Neural cell (in vitro differentiated cells): ENCODE results near the gene LSM3. TPM values are rescaled to one million over a fixed set of nuclear protein-coding genes. Genes with fewer than 3 reads are reported as not detected.

Source experiments
- H2AFZ ChIP-seq: fragments of 200-600, 300-800 bp; sonication (generic), shearing (Covaris generic); 2 replicates; pipeline ENCODE4 v1.6.0; 2014; ENCODE audit warnings: low read depth, mild to moderate bottlenecking, antibody characterized with exemption, low read length, moderate library complexity
- H3F3A ChIP-seq: fragments of 200-600 bp; shearing (Covaris generic); 2 replicates; pipeline ENCODE4 v1.6.1; 2016; ENCODE audit warnings: mild to moderate bottlenecking, moderate library complexity, mixed read lengths, antibody characterized with exemption, low read length; ENCODE audit not compliant: insufficient read depth, poor library complexity, severe bottlenecking
- H3K27ac ChIP-seq: fragments of 200-600, 300-800 bp; sonication (generic), shearing (Covaris generic); 2 replicates; pipeline ENCODE4 v1.5.1; 2014; ENCODE audit warnings: mild to moderate bottlenecking, low read length, moderate library complexity
- H3K27me3 ChIP-seq: fragments of 300-800, 200-600 bp; sonication (generic), shearing (Covaris generic); 2 replicates; pipeline ENCODE4 v1.6.0; 2014; ENCODE audit warnings: mild to moderate bottlenecking, low read depth, low read length, moderate library complexity; ENCODE audit not compliant: insufficient read depth
- H3K36me3 ChIP-seq: fragments of 300-800, 200-600 bp; sonication (generic), shearing (Covaris generic); 2 replicates; pipeline ENCODE4 v1.5.1; 2014; ENCODE audit warnings: mild to moderate bottlenecking, antibody characterized with exemption, low read length, moderate library complexity; ENCODE audit not compliant: insufficient read depth
- H3K4me2 ChIP-seq: fragments of 300-800, 200-600 bp; sonication (generic), shearing (Covaris generic); 2 replicates; pipeline ENCODE4 v1.6.0; 2014; ENCODE audit warnings: mild to moderate bottlenecking, low read length
- H3K4me3 ChIP-seq: fragments of 300-800, 200-600 bp; sonication (generic), shearing (Covaris generic); 2 replicates; pipeline ENCODE4 v1.5.1; 2014; ENCODE audit warnings: mild to moderate bottlenecking, low read length, moderate library complexity
- H3K79me2 ChIP-seq: fragments of 200-600 bp; shearing (Covaris generic); replicated peaks from 2 replicates; pipeline ENCODE4 v1.6.0; 2014; ENCODE audit warnings: mild to moderate bottlenecking, low read length, moderate library complexity; ENCODE audit not compliant: insufficient read depth
- H3K9ac ChIP-seq: fragments of 300-800, 200-600 bp; sonication (generic), shearing (Covaris generic); 2 replicates; pipeline ENCODE4 v1.6.1; 2016; ENCODE audit warnings: mild to moderate bottlenecking, low read length, mixed read lengths
- H3K9me2 ChIP-seq: fragments of 200-600 bp; shearing (Covaris generic); 2 replicates; pipeline ENCODE4 v1.6.1; 2016; ENCODE audit warnings: mild to moderate bottlenecking, low read length, mixed read lengths; ENCODE audit not compliant: insufficient read depth
- H3K9me3 ChIP-seq: fragments of 200-600, 300-800 bp; sonication (generic), shearing (Covaris generic); 2 replicates; pipeline ENCODE4 v1.6.1; 2016; ENCODE audit warnings: mild to moderate bottlenecking, mixed run types, low read length, moderate library complexity, mixed read lengths
- H4K20me1 ChIP-seq: fragments of 200-600 bp; shearing (Covaris generic); 2 replicates; pipeline ENCODE4 v1.6.1; 2016; ENCODE audit warnings: mild to moderate bottlenecking, mixed run types; ENCODE audit not compliant: insufficient read depth
- EP300 ChIP-seq: fragments of 450-650 bp; conservative IDR thresholded peaks from 2 replicates; pipeline ENCODE4 v1.6.1; 2014; ENCODE audit warnings: antibody characterized with exemption, mild to moderate bottlenecking, moderate library complexity; ENCODE audit not compliant: poor library complexity, severe bottlenecking
- EZH2 ChIP-seq: fragments of 200-600, 300-800 bp; shearing (Covaris generic), sonication (generic); IDR thresholded peaks from 2 replicates; pipeline ENCODE4 v1.6.1; 2014; ENCODE audit warnings: antibody characterized with exemption, low read length, borderline replicate concordance, mild to moderate bottlenecking; ENCODE audit not compliant: insufficient read depth, poor library complexity, severe bottlenecking
- MXI1 ChIP-seq: fragments of 450-650 bp; conservative IDR thresholded peaks from 2 replicates; pipeline ENCODE4 v1.6.1; 2014; ENCODE audit warnings: antibody characterized with exemption, mild to moderate bottlenecking; ENCODE audit not compliant: poor library complexity, severe bottlenecking
- POLR2AphosphoS5 ChIP-seq: IDR thresholded peaks from 2 replicates; pipeline ENCODE4 v1.6.1; 2012
- RAD21 ChIP-seq: fragments of 450-650 bp; conservative IDR thresholded peaks from 2 replicates; pipeline ENCODE4 v1.6.1; 2014; ENCODE audit warnings: antibody characterized with exemption, mild to moderate bottlenecking, moderate library complexity
- SMC3 ChIP-seq: fragments of 450-650 bp; conservative IDR thresholded peaks from 2 replicates; pipeline ENCODE4 v1.6.1; 2014; ENCODE audit warnings: antibody characterized with exemption, mild to moderate bottlenecking, moderate library complexity; ENCODE audit not compliant: poor library complexity
- TAF1 ChIP-seq: IDR thresholded peaks from 2 replicates; pipeline ENCODE4 v1.6.1; 2012; ENCODE audit warnings: low read depth
- polyA plus RNA-seq: library from polyadenylated mRNA; depleted of rRNA; stranded (reverse); fragments of >200 nt; gene quantifications from 2 replicates; pipeline ENCODE4 v1.2.3, GENCODE V29; 2014
- TF ChIP-seq, protein P1 (sequence below): fragments of 450-650 bp; IDR thresholded peaks from 2 replicates; pipeline ENCODE4 v1.5.1; 2014; ENCODE audit warnings: antibody characterized with exemption, mild to moderate bottlenecking, moderate library complexity; ENCODE audit not compliant: poor library complexity, severe bottlenecking
- TF ChIP-seq, protein P2 (sequence below): IDR thresholded peaks from 2 replicates; pipeline ENCODE4 v1.6.1; 2012; ENCODE audit warnings: borderline replicate concordance

Gene LSM3
- polyA plus RNA-seq, 1 donor from 2014 or later: 29.6 TPM

DNA sequence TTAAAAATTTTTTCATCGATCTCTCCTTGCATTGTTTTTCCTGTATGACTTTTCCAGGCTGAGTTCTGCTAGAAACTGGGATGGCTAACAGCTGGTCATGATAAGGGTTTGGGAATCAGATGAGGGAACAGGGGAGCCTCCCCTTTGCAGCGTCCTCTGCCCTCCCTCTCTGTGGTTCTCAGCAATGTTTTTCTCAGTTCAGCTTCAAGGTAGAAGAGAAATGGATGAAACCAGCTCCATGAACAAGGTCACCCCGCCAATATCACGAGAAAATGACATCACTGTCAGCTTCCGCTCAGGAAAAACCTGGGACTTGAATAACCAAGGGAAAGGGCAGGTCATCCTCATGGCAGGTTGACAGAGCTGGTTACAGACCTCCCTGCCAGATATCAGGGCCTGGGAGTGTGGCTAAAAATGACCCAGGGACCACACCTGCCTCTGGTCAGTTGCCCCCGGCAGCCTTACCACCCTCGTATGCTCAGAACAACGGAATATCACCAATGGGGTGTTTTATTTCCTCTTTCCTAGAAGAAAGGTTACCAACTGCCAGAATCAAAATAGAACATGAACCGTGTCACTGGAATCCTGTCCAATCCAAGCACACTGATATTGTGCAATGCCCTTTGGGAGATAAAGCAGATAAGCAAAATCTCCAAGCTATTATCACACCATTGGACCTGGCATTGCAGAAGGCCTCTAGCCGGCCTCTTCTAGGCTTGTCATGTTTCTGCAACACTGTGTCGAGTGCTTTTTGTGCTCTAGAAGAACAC is 26.1 kb downstream of the LSM3 start:
- H2AFZ ChIP-seq: no peak overlapping the region
- no peaks in the 10 kb centered on the region for H3K36me3 ChIP-seq
- no peaks in the 10 kb centered on the region for H4K20me1 ChIP-seq
- H3F3A ChIP-seq: no peaks in the 10 kb centered on the region
- H3K9me2 ChIP-seq: no peaks in the 10 kb centered on the region
- no peak for TF ChIP-seq EZH2
- TF ChIP-seq, protein P1, sequence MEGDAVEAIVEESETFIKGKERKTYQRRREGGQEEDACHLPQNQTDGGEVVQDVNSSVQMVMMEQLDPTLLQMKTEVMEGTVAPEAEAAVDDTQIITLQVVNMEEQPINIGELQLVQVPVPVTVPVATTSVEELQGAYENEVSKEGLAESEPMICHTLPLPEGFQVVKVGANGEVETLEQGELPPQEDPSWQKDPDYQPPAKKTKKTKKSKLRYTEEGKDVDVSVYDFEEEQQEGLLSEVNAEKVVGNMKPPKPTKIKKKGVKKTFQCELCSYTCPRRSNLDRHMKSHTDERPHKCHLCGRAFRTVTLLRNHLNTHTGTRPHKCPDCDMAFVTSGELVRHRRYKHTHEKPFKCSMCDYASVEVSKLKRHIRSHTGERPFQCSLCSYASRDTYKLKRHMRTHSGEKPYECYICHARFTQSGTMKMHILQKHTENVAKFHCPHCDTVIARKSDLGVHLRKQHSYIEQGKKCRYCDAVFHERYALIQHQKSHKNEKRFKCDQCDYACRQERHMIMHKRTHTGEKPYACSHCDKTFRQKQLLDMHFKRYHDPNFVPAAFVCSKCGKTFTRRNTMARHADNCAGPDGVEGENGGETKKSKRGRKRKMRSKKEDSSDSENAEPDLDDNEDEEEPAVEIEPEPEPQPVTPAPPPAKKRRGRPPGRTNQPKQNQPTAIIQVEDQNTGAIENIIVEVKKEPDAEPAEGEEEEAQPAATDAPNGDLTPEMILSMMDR: no peak
- no peak for TF ChIP-seq MXI1
- no peak for TF ChIP-seq RAD21
- no peak for TF ChIP-seq TAF1
- no peak for TF ChIP-seq SMC3
- no peak for TF ChIP-seq POLR2AphosphoS5
- no peak for TF ChIP-seq EP300
- TF ChIP-seq, protein P2, sequence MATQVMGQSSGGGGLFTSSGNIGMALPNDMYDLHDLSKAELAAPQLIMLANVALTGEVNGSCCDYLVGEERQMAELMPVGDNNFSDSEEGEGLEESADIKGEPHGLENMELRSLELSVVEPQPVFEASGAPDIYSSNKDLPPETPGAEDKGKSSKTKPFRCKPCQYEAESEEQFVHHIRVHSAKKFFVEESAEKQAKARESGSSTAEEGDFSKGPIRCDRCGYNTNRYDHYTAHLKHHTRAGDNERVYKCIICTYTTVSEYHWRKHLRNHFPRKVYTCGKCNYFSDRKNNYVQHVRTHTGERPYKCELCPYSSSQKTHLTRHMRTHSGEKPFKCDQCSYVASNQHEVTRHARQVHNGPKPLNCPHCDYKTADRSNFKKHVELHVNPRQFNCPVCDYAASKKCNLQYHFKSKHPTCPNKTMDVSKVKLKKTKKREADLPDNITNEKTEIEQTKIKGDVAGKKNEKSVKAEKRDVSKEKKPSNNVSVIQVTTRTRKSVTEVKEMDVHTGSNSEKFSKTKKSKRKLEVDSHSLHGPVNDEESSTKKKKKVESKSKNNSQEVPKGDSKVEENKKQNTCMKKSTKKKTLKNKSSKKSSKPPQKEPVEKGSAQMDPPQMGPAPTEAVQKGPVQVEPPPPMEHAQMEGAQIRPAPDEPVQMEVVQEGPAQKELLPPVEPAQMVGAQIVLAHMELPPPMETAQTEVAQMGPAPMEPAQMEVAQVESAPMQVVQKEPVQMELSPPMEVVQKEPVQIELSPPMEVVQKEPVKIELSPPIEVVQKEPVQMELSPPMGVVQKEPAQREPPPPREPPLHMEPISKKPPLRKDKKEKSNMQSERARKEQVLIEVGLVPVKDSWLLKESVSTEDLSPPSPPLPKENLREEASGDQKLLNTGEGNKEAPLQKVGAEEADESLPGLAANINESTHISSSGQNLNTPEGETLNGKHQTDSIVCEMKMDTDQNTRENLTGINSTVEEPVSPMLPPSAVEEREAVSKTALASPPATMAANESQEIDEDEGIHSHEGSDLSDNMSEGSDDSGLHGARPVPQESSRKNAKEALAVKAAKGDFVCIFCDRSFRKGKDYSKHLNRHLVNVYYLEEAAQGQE: no peak
- no peak overlapping the region for H3K4me2 ChIP-seq
- no peaks in the 10 kb centered on the region for H3K9me3 ChIP-seq
- no peaks in the 10 kb centered on the region for H3K27me3 ChIP-seq
- H3K9ac ChIP-seq: no peak overlapping the region
- H3K4me3 ChIP-seq: no peak overlapping the region
- H3K27ac ChIP-seq: no peak overlapping the region
- H3K79me2 ChIP-seq: no peaks in the 10 kb centered on the region

DNA sequence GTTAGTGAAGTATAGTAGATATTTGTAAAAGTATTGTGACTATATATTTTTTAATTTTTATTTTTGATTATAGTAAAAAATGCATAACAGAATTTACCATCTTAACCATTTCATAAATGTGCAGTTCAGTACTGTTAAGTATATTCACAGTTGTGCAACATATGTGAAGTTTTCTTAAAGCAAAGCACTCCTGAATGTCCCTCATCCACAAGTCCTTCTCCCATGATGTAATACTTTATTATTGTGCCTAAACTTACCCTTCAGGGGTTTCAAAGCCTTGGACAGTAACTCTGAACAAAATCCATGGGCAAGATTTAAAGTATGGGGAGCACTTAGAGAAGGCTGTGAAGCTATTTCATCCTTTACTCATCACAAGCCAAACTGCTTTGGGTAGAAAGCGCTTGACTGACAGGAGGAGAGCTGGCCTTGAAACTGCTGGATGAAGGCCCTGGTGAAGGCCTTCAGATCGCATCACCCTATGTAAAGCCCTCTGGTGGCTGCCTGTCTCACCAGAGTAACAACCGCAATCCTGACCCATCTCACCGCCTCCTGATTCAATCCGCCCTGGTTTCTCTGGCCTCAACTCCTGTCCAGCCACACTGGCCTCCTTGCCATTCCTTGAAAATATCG is 28.0 kb downstream of the LSM3 start:
- Histone ChIP-seq H2AFZ (no peak overlapping the region), H3K9me3 (no peaks in the 10 kb centered on the region), H3K4me3 (no peak overlapping the region), H3K9ac (no peak overlapping the region), H3K9me2 (no peaks in the 10 kb centered on the region), H3K27ac (no peak overlapping the region), H3K79me2 (no peaks in the 10 kb centered on the region), H3F3A (no peaks in the 10 kb centered on the region), H4K20me1 (no peaks in the 10 kb centered on the region), H3K4me2 (no peak overlapping the region), H3K27me3 (no peaks in the 10 kb centered on the region), H3K36me3 (no peaks in the 10 kb centered on the region)
- TF ChIP-seq, protein P2: no peak
- TF ChIP-seq TAF1 (no peak), SMC3 (no peak), RAD21 (no peak), MXI1 (no peak), EP300 (no peak), EZH2 (no peak), POLR2AphosphoS5 (no peak)
- TF ChIP-seq, protein P1: no peak
